Mesenchymal stem cell (in vitro differentiated cells and primary cell): ENCODE data around the gene CAMKMT.

Experiments used
- DNase-seq: peaks from one replicate; pipeline ENCODE4 v3.0.0-alpha.2; 2013
- H2AFZ ChIP-seq: one replicate; pipeline ENCODE4 v1.6.1; 2013; ENCODE audit warnings: low read depth, mild to moderate bottlenecking, control low read depth, inconsistent platforms, low read length, moderate library complexity
- H2AK5ac ChIP-seq: 2 replicates; pipeline ENCODE4 v1.6.1; 2013; ENCODE audit warnings: low read length, moderate library complexity, mild to moderate bottlenecking, inconsistent platforms; ENCODE audit not compliant: severe bottlenecking
- H2BK120ac ChIP-seq: one replicate; pipeline ENCODE4 v1.6.1; 2013; ENCODE audit warnings: low read depth, mild to moderate bottlenecking, inconsistent platforms, low read length, moderate library complexity
- H2BK12ac ChIP-seq, 2 experiments: one replicate each; pipeline ENCODE4 v1.6.1; 2013; ENCODE audit warnings: inconsistent platforms in 2 of 2, low read length in 2 of 2, mild to moderate bottlenecking in 2 of 2, moderate library complexity in 2 of 2, control low read depth in 1 of 2
- H2BK15ac ChIP-seq: one replicate; pipeline ENCODE4 v1.6.1; 2013; ENCODE audit warnings: mild to moderate bottlenecking, low read depth, inconsistent platforms; ENCODE audit not compliant: poor library complexity, severe bottlenecking
- H2BK5ac ChIP-seq: 2 replicates; pipeline ENCODE4 v1.6.1; 2013; ENCODE audit warnings: low read depth, mild to moderate bottlenecking, low read length, control low read depth, inconsistent platforms; ENCODE audit not compliant: poor library complexity, severe bottlenecking
- H3K14ac ChIP-seq, 2 experiments: one replicate each; pipeline ENCODE4 v1.6.1; 2013; ENCODE audit warnings: inconsistent platforms in 2 of 2, low read length in 2 of 2, control low read depth in 1 of 2, mild to moderate bottlenecking in 1 of 2, moderate library complexity in 1 of 2
- H3K18ac ChIP-seq, 2 experiments: one replicate each; pipeline ENCODE4 v1.6.1; 2013; ENCODE audit warnings: inconsistent platforms in 2 of 2, low read length in 2 of 2, control low read depth in 1 of 2, low read depth in 1 of 2, mild to moderate bottlenecking in 1 of 2
- H3K23ac ChIP-seq, 2 experiments: one replicate each; pipeline ENCODE4 v1.6.1; 2013; ENCODE audit warnings: inconsistent platforms in 2 of 2, low read length in 2 of 2, mild to moderate bottlenecking in 2 of 2, moderate library complexity in 2 of 2, control low read depth in 1 of 2
- H3K27ac ChIP-seq: 2 replicates; pipeline ENCODE4 v1.5.1; 2013; ENCODE audit warnings: mild to moderate bottlenecking, moderate library complexity, low read length, control low read depth, inconsistent platforms; ENCODE audit not compliant: poor library complexity, severe bottlenecking
- H3K27me3 ChIP-seq, 2 experiments: 2 replicates each; pipeline versions ENCODE4 v1.6.1 to v1.7.0; 2013; ENCODE audit warnings: low read length in 2 of 2, mild to moderate bottlenecking in 2 of 2, moderate library complexity in 2 of 2, control low read depth in 1 of 2, inconsistent platforms in 1 of 2; ENCODE audit not compliant: control insufficient read depth in 1 of 2, insufficient read depth in 1 of 2
- H3K36me3 ChIP-seq, 2 experiments: 2 replicates each; pipeline versions ENCODE4 v1.6.1 to v1.7.0; 2013; ENCODE audit warnings: low read length in 2 of 2, control low read depth in 1 of 2, inconsistent platforms in 1 of 2, low read depth in 1 of 2, mild to moderate bottlenecking in 1 of 2; ENCODE audit not compliant: insufficient read depth in 2 of 2, control insufficient read depth in 1 of 2
- H3K4ac ChIP-seq, 2 experiments: one replicate each; pipeline ENCODE4 v1.6.1; 2013; ENCODE audit warnings: inconsistent platforms in 2 of 2, low read length in 2 of 2, mild to moderate bottlenecking in 2 of 2, moderate library complexity in 2 of 2, control low read depth in 1 of 2, low read depth in 1 of 2
- H3K4me1 ChIP-seq: 2 replicates; pipeline ENCODE4 v1.6.1; 2013; ENCODE audit warnings: low read depth, low read length, control low read depth; ENCODE audit not compliant: control insufficient read depth, insufficient read depth
- H3K4me2 ChIP-seq: 2 replicates; pipeline ENCODE4 v1.6.1; 2013; ENCODE audit warnings: low read length, mild to moderate bottlenecking, inconsistent platforms; ENCODE audit not compliant: poor library complexity, severe bottlenecking
- H3K4me3 ChIP-seq, 2 experiments: 2 replicates each; pipeline versions ENCODE4 v1.5.1 to v1.7.0; 2013; ENCODE audit warnings: low read length in 2 of 2, mild to moderate bottlenecking in 2 of 2, control low read depth in 1 of 2, low read depth in 1 of 2; ENCODE audit not compliant: insufficient read depth in 1 of 2
- H3K79me1 ChIP-seq: replicated peaks from 2 replicates; pipeline ENCODE4 v1.6.1; 2013; ENCODE audit warnings: mild to moderate bottlenecking, control low read depth, low read length, inconsistent platforms; ENCODE audit not compliant: poor library complexity, severe bottlenecking
- H3K9ac ChIP-seq: 2 replicates; pipeline ENCODE4 v1.7.0; 2013; ENCODE audit warnings: mild to moderate bottlenecking, low read length, moderate library complexity
- H3K9me3 ChIP-seq: 2 replicates; pipeline ENCODE4 v1.7.0; 2013; ENCODE audit warnings: mild to moderate bottlenecking, low read length; ENCODE audit not compliant: control insufficient read depth
- H4K8ac ChIP-seq: one replicate; pipeline ENCODE4 v1.6.1; 2013; ENCODE audit warnings: inconsistent platforms, mild to moderate bottlenecking, low read length, moderate library complexity
- H4K91ac ChIP-seq: one replicate; pipeline ENCODE4 v1.6.1; 2013; ENCODE audit warnings: mild to moderate bottlenecking, low read length, inconsistent platforms
- WGBS: methylation state at CpG from one replicate; pipeline ENCODE4 v1.1.7; 2013; ENCODE audit warnings: mixed read lengths; 5-methylcytosine and 5-hydroxymethylcytosine counted together

CAMKMT gene

DNA sequence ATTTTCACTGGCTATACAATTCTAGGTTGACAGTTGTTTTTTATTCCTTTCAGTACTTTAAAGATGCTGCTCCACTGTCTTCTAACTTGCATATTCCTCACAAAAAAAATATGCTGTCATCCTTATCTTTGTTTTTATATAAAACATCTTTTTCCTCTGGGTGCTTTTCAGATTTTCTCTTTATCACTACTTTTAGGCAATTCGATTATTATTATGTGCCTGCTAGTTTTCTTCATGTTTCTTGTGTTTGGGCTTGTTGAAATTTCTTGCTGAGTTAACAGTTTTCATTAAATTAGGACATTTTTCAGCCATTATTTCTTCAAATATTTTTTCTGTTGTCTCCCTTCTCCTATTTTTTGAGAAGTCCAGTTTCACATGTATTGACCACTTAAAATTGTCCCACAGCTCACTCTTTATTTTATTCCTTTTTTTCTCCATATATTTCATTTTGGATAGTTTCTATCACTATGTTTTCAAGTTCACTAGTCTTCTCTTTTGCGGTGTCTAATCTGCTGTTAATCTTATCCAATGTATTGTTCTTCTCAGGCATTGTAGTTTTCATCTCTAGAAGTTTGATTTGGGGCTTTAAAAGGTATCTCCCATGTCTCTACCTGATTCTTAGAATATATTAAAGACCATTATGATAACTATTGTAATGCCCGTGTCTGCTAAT lies 374.7 kb downstream of the CAMKMT start:
- H4K91ac ChIP-seq, result no peak overlapping the region
- no peaks in the 10 kb centered on the region for H3K36me3 ChIP-seq
- no peak overlapping the region for H3K9ac ChIP-seq
- H3K27ac ChIP-seq, result no peak overlapping the region
- H3K4me1 ChIP-seq, result no peaks in the 10 kb centered on the region
- no peak overlapping the region for H2BK5ac ChIP-seq
- no peak overlapping the region for H2BK12ac ChIP-seq
- H3K4ac ChIP-seq, result no peak overlapping the region
- no peak overlapping the region for H3K4me2 ChIP-seq
- no peak overlapping the region for H2AFZ ChIP-seq
- no peak overlapping the region for H2BK120ac ChIP-seq
- no peaks in the 10 kb centered on the region for H3K79me1 ChIP-seq
- H3K27me3 ChIP-seq, result no peaks in the 10 kb centered on the region
- no peak overlapping the region for H4K8ac ChIP-seq
- no peak for DNase-seq
- H3K9me3 ChIP-seq, result peaks cover 41% of the 10 kb centered on the region
- no peak overlapping the region for H3K23ac ChIP-seq
- no peak overlapping the region for H3K4me3 ChIP-seq
- no peak overlapping the region for H3K14ac ChIP-seq
- 100% methylated on average over 1 of the region's 3 CpGs for WGBS
- no peak overlapping the region for H2BK15ac ChIP-seq
- H2AK5ac ChIP-seq, result no peak overlapping the region
- no peak overlapping the region for H3K18ac ChIP-seq

DNA sequence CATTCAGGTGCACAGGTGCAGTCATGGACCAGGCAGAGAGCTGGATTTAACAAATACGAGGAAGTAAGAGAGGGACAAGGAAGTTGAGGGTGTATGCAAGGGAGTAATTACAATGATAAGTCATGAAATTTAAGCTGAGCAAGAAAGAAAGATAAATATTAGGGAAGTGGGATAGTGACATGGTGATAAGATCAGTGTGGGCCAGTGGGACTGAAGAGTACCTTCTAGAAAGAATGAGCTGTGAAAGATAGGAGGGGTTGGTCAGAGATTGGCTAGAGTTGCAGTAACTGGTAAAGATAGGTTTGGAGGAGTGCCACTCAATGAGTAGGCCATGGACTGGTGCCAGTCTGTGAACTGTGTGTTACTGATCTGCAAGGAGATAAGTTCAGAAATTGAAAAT lies 378.9 kb downstream of the CAMKMT start:
- H3K18ac ChIP-seq, result no peak overlapping the region
- H3K27me3 ChIP-seq, result no peaks in the 10 kb centered on the region
- no peak overlapping the region for H2BK5ac ChIP-seq
- H3K4me2 ChIP-seq, result no peak overlapping the region
- no peak overlapping the region for H2AK5ac ChIP-seq
- no peak overlapping the region for H4K8ac ChIP-seq
- H2AFZ ChIP-seq, result no peak overlapping the region
- no peak overlapping the region for H3K14ac ChIP-seq
- H2BK120ac ChIP-seq, result no peak overlapping the region
- H3K9me3 ChIP-seq, result peaks cover 32% of the 10 kb centered on the region
- H3K4me3 ChIP-seq, result no peak overlapping the region
- no peaks in the 10 kb centered on the region for H3K79me1 ChIP-seq
- H3K4me1 ChIP-seq, result no peaks in the 10 kb centered on the region
- DNase-seq, result no peak
- 93% methylated on average over 1 of the region's 1 CpG for WGBS
- H3K27ac ChIP-seq, result no peak overlapping the region
- no peak overlapping the region for H3K4ac ChIP-seq
- no peak overlapping the region for H2BK15ac ChIP-seq
- H4K91ac ChIP-seq, result no peak overlapping the region
- H3K36me3 ChIP-seq, result no peaks in the 10 kb centered on the region
- H3K9ac ChIP-seq, result no peak overlapping the region
- H2BK12ac ChIP-seq, result no peak overlapping the region
- H3K23ac ChIP-seq, result no peak overlapping the region

DNA sequence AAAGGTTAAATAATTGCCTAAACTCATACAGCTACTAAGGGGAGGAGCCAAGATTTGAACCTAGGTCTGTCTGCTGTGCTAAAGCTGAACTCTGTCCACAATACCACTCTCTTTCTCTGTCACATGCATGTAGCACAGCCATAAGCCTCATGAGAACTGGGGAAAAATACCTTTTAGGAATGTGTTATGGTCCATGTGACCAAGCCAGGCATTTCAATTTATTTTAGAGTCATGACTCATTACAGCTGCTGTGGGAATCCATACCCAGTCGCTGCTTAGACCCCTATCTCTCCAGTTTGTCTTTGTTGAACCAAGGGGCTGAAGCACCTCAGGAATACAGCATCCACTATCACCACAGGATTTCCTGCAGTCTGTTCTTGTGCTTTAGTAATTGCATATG lies 379.8 kb downstream of the CAMKMT start:
- H3K9ac ChIP-seq, result no peak overlapping the region
- H3K4ac ChIP-seq, result no peak overlapping the region
- H2AFZ ChIP-seq, result no peak overlapping the region
- no peak overlapping the region for H2AK5ac ChIP-seq
- peaks cover 23% of the 10 kb centered on the region for H3K9me3 ChIP-seq
- H2BK5ac ChIP-seq, result no peak overlapping the region
- no peak overlapping the region for H4K8ac ChIP-seq
- H2BK15ac ChIP-seq, result no peak overlapping the region
- no peak overlapping the region for H3K4me3 ChIP-seq
- H3K18ac ChIP-seq, result no peak overlapping the region
- H3K27ac ChIP-seq, result no peak overlapping the region
- 50% methylated on average over 1 of the region's 1 CpG for WGBS
- no peak for DNase-seq
- H3K27me3 ChIP-seq, result no peaks in the 10 kb centered on the region
- H3K4me2 ChIP-seq, result no peak overlapping the region
- no peaks in the 10 kb centered on the region for H3K4me1 ChIP-seq
- no peaks in the 10 kb centered on the region for H3K36me3 ChIP-seq
- H3K23ac ChIP-seq, result no peak overlapping the region
- H3K79me1 ChIP-seq, result no peaks in the 10 kb centered on the region
- no peak overlapping the region for H2BK12ac ChIP-seq
- H3K14ac ChIP-seq, result peak overlapping the region in 1 of 2 experiments; percentile 55
- H2BK120ac ChIP-seq, result no peak overlapping the region
- H4K91ac ChIP-seq, result no peak overlapping the region

DNA sequence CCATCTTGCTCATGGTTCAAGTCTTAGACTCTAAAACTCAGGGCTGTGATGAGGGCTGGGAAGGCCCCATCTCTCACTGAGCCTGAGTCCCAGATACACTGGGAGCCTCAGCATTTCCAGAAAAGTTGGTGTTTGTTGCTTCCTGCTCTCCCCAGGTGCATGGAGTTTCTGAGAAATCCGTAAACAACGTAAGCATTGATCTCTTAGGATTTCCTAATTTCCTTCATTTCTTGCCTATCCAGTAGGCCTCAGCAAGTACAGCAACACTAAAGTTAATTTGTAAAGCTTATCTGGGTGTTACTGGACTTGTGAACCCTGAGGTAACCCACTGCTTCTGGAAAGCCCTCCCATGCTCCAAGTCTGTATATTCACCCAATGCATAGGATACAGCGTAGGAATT lies 380.3 kb downstream of the CAMKMT start:
- no peak overlapping the region for H3K4me2 ChIP-seq
- no peak overlapping the region for H2BK15ac ChIP-seq
- H3K9ac ChIP-seq, result no peak overlapping the region
- no peak overlapping the region for H2BK5ac ChIP-seq
- no peaks in the 10 kb centered on the region for H3K36me3 ChIP-seq
- no peaks in the 10 kb centered on the region for H3K79me1 ChIP-seq
- H2BK12ac ChIP-seq, result no peak overlapping the region
- H3K4me1 ChIP-seq, result no peaks in the 10 kb centered on the region
- H2AFZ ChIP-seq, result no peak overlapping the region
- no peak overlapping the region for H3K18ac ChIP-seq
- H3K27me3 ChIP-seq, result no peaks in the 10 kb centered on the region
- H4K91ac ChIP-seq, result no peak overlapping the region
- no peak overlapping the region for H2AK5ac ChIP-seq
- 100% methylated on average over 3 of the region's 3 CpGs for WGBS
- H3K27ac ChIP-seq, result no peak overlapping the region
- no peak overlapping the region for H4K8ac ChIP-seq
- H3K14ac ChIP-seq, result no peak overlapping the region
- DNase-seq, result no peak
- H3K4me3 ChIP-seq, result no peak overlapping the region
- peaks cover 18% of the 10 kb centered on the region for H3K9me3 ChIP-seq
- H2BK120ac ChIP-seq, result no peak overlapping the region
- no peak overlapping the region for H3K23ac ChIP-seq
- no peak overlapping the region for H3K4ac ChIP-seq
